Epithelial cell of proximal tubule (primary cell): ENCODE results near the gene NCOA4. TPM values are rescaled to one million over a fixed set of nuclear protein-coding genes. Genes with fewer than 3 reads are reported as not detected.

Source experiments
- DNase-seq: peaks from one replicate; pipeline ENCODE4 v3.0.0-alpha.2; 2011; ENCODE audit warnings: low read depth
- H3K4me3 ChIP-seq: 2 replicates; pipeline ENCODE4 v1.5.1; 2011; ENCODE audit warnings: low read depth, mild to moderate bottlenecking, low read length
- CTCF ChIP-seq: conservative IDR thresholded peaks from 2 replicates; pipeline ENCODE4 v1.5.1; 2012; ENCODE audit warnings: low read depth, mild to moderate bottlenecking, low read length
- total RNA-seq: library from RNA; depleted of rRNA; stranded (reverse); fragments of >200 nt; gene quantifications from 2 replicates; pipeline ENCODE4 v1.2.3, GENCODE V29; 2015

NCOA4 gene
- total RNA-seq, 1 donor from 2014 or later, result 90.2 TPM

DNA sequence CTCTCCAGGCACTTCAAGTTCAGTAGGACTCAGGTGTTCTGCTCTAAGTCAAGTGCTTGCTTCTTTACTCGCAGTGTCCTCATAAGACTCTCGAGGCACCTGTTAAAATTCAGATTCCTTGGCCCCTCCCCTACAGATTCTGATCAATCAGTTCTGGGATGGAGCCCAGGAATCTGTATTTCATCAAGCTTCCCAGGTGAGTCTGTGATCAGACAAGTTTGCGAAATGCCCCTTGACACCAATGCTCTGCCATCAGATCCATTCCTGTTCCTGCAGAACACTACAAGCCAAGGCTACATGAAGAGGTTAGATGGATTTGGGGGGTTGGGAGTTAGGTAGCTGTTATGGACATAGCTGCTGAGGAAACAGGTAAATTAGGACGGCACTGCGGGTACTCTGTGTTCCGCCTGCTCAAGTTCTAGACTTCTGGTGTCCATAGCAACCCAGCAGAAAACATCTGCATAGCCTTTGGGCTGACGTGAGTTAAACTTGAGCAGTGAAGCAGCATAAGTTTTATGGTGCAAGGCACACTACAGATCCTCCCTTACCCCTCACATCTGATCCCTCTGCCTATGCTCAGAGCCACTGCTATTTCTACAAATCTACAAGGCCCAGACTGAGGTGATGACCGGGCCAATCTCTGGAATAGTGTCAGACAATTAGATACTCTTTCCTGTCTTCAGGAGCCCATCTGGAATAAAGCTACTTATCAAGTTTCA is 6.8 kb upstream of the NCOA4 start:
- no peak overlapping the region for H3K4me3 ChIP-seq
- TF ChIP-seq CTCF, result no peak
- no peak for DNase-seq

- DNase-seq, result no peak
- no peak for TF ChIP-seq CTCF
- no peak overlapping the region for H3K4me3 ChIP-seq
Measured at GRCh38 chr10:46035923-46036849, 5.8 kb upstream of the NCOA4 start.

DNA sequence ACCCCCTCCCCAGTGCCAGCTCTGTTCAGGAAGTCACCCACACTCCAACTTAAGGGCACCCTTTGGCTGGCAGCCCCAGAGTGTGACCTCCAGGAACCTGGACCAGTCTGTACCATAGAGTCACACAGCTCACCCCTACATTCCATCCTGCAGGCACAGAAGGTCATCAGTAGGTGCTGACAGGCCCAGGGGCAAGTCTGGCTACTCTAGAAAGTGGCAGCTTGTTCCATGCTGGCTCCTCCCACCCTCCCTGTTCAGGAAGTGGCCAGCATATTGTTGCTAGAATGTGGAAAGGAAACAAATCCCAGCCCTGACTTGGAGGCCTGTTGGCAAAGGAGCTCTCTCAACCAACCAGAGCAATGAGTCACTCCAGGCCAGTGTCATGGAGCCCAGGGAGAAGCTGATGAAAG is 3.2 kb upstream of the NCOA4 start:
- TF ChIP-seq CTCF, result no peak
- peak; percentile 47 for DNase-seq
- H3K4me3 ChIP-seq, result no peak overlapping the region

DNA sequence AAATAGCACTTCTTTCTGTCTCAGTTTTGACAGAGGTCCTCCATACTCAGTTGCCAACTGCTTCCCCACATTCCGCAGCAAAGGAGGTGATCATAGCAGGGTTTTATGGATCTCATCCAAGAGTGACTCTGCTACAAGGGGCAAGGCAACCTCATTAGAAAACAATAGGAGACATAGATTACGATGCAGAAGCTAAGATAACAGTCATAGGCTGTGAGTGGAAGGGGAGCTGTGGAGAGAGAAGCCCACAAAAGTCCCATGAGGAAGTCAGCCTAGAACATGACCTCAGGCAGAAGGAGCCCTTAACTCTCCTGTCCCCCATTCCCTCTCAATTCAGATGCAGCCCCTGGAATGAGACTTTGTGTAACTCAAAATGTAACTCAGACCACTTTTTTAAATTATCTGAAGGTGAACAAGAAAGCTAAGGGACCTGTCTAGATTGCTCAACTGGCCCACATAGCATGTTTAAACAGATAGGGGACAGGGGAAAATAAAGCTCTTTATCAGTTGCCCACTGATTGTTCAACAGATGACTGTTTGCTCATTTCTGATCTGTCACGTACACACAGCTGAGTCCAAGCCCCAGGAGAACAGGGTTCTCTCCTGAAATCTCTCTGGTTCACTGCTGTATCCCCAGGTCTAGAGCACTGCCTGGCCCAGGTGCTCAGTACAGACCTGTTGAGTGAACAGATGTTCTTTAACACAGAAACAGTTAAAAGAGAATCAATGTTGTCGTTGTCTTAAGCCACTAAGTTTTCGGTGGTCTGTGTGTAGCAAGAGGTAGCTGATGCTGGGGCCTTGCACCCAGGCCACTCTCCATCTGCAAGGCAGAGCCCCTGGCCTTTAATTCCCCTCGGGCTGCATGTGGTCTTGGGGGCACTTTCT is 1.5 kb upstream of the NCOA4 start:
- DNase-seq, result no peak
- H3K4me3 ChIP-seq, result no peak overlapping the region
- no peak for TF ChIP-seq CTCF

GRCh38 chr10:46029461-46030030 is 877 bp downstream of the NCOA4 start:
- no peak for DNase-seq
- no peak for TF ChIP-seq CTCF
- peak overlapping the region; percentile 77 for H3K4me3 ChIP-seq
